ENCODE results near the gene B4GALT2. TPM values are rescaled to one million over a fixed set of nuclear protein-coding genes. Genes with fewer than 3 reads are reported as not detected.

The B4GALT2 gene
- total and polyA plus RNA-seq, 12 donors = 18.2 to 47.9 (median 28.0) TPM

DNA sequence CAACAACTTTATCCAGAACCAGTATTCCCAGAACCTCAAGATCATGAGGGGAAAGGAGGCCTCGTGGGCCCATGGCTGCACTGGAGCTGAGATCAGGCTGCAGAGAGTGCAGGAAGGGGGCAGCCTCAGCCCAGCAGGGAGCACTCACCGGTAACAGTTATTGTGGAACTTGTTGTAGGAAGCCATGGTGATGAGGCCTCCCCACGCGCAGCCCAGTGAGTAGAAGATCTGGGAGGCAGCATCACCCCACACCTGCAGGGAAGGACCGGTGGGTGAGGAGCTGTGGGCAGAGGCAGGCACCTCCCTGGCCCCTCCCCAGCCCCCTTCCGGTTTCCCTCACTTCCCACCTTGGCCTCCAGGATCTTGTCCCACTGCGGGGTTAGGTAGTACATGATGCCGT, 23.2 kb downstream of the B4GALT2 start:
- no peak for DNase-seq
- Histone ChIP-seq H3K27me3 (no peaks in the 10 kb centered on the region), H3K4me1 (replicated peaks in 1 of 2) (peaks cover 0 to 3% of the 10 kb centered on the region in 2 donors), H3K9me3 (replicated peaks in 1 of 3) (no peaks in the 10 kb centered on the region), H3K4me3 (no peak overlapping the region), H3K36me3 (replicated peaks in 1 of 2) (peaks cover 0 to 6% of the 10 kb centered on the region in 2 donors), H3K27ac (no peak overlapping the region)
- intact Hi-C loops (cut with DNase I) = loop anchor here (5.0 kb wide), 1 partner anchor 35 kb away; no protein-coding TSS in a partner anchor
- TF ChIP-seq POLR2A (IDR thresholded peaks at IDR 0.05) = no peak
- no peak for TF ChIP-seq CTCF (IDR thresholded peaks at IDR 0.05)
- WGBS, 4 donors = 79 to 94% (median 84%) methylated on average over 2 to 8 of the region's 8 CpGs

GRCh38 chr1:44002606-44003157, 23.7 kb downstream of the B4GALT2 start:
- Histone ChIP-seq H3K4me1 (replicated peaks in 1 of 2) (peaks cover 0 to 3% of the 10 kb centered on the region in 2 donors), H3K27ac (no peak overlapping the region), H3K27me3 (no peaks in the 10 kb centered on the region), H3K36me3 (replicated peaks in 1 of 2) (peaks cover 0 to 6% of the 10 kb centered on the region in 2 donors), H3K4me3 (no peak overlapping the region), H3K9me3 (replicated peaks in 1 of 3) (no peaks in the 10 kb centered on the region)
- no peak for DNase-seq
- intact Hi-C loops (cut with DNase I) = loop anchor here (5.0 kb wide), 1 partner anchor 35 kb away; no protein-coding TSS in a partner anchor
- 73 to 88% (median 83%) methylated on average over 3 to 14 of the region's 14 CpGs for WGBS, 4 donors
- TF ChIP-seq CTCF (IDR thresholded peaks at IDR 0.05) (no peak), POLR2A (IDR thresholded peaks at IDR 0.05) (no peak)

DNA sequence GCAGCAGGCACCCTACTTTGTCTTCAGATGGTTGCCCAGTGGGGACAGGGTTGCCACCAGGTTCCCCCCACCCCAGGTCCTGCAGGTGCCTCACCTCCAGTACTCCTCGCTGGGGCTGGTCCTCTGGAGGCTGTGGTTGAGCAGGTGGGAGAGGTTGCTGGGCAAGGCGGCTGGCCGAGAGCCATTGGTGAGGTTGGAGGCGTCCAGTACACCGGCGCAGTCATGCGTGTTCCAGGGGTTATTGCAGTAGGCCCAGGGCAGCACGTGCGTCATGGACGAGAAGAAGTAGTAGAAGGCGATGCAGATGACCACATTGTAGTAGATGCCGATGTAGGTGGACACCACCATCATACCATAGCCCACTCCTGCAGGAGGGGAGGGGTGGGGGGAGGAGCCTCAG, 29.2 kb downstream of the B4GALT2 start:
- Histone ChIP-seq H3K9me3 (replicated peaks in 1 of 3) (no peaks in the 10 kb centered on the region), H3K27ac (no peak overlapping the region), H3K36me3 (replicated peaks in 1 of 2) (no peaks in the 10 kb centered on the region), H3K4me1 (replicated peaks in 1 of 2) (peaks cover 0 to 3% of the 10 kb centered on the region in 2 donors), H3K27me3 (no peaks in the 10 kb centered on the region), H3K4me3 (no peak overlapping the region)
- DNase-seq = no peak
- WGBS, 4 donors = 94 to 98% (median 95%) methylated on average over 12 of the region's 12 CpGs
- no peak for TF ChIP-seq CTCF (IDR thresholded peaks at IDR 0.05)
- intact Hi-C loops (cut with DNase I) = no loop called here

- intact Hi-C loops (cut with DNase I) = loop anchor here in 1 of 2 donors (10.0 kb wide), 1 partner anchor 204 kb away; the partner anchor contains the start of gene DMAP1
- Histone ChIP-seq H3K4me3 (no peak overlapping the region), H3K36me3 (replicated peaks in 1 of 2) (no peaks in the 10 kb centered on the region), H3K27me3 (no peaks in the 10 kb centered on the region), H3K27ac (no peak overlapping the region), H3K4me1 (replicated peaks in 1 of 2) (no peaks in the 10 kb centered on the region), H3K9me3 (replicated peaks in 1 of 3) (no peaks in the 10 kb centered on the region)
- WGBS, 4 donors = 80 to 93% (median 87%) methylated on average over 4 to 11 of the region's 11 CpGs
- TF ChIP-seq CTCF (IDR thresholded peaks at IDR 0.05) (no peak), POLR2A (IDR thresholded peaks at IDR 0.05) (no peak)
- no peak for DNase-seq
Measured at GRCh38 chr1:44010935-44011471, 32.0 kb downstream of the B4GALT2 start.

Measured in adrenal gland (tissue), 12 donors.